Gastroesophageal sphincter (tissue), 4 donors: ENCODE measurements around the gene KRT1. TPM values are rescaled to one million over a fixed set of nuclear protein-coding genes. Genes with fewer than 3 reads are reported as not detected.

Source experiments
- ATAC-seq: fragments of 150-250 bp; one replicate; pipeline ENCODE4 v1.9.1; 2016; ENCODE audit warnings: mild to moderate bottlenecking, moderate library complexity
- H3K27ac ChIP-seq, 4 donors: fragments of 200-600 bp; sonication (generic) in 3 of 4; 1 replicate in 3 of 4; 2 replicates in 1 of 4; pipeline ENCODE4 v1.5.1; 2016 to 2019
- H3K27me3 ChIP-seq: fragments of 200-600 bp; sonication (generic); one replicate; pipeline ENCODE4 v1.5.1; 2019
- H3K36me3 ChIP-seq, 2 donors: fragments of 200-600 bp; sonication (generic); one replicate each; pipeline ENCODE4 v1.5.1; 2019; ENCODE audit warnings: control low read depth in 1 of 2
- H3K4me1 ChIP-seq, 3 donors: fragments of 200-600 bp; sonication (generic); 1 replicate in 2 of 3; 2 replicates in 1 of 3; pipeline ENCODE4 v1.5.1; 2016 to 2019; ENCODE audit warnings: control low read depth in 2 of 3
- H3K4me3 ChIP-seq, 2 donors: fragments of 200-600 bp; sonication (generic); one replicate each; pipeline ENCODE4 v1.5.1; 2019; ENCODE audit warnings: mild to moderate bottlenecking in 1 of 2, moderate library complexity in 1 of 2
- H3K9me3 ChIP-seq, 3 donors: fragments of 200-600 bp; sonication (generic); one replicate each; pipeline ENCODE4 v1.5.1; 2017 to 2019; ENCODE audit warnings: control low read depth in 2 of 3
- CTCF ChIP-seq, 4 experiments: fragments of 200-600 bp in 2 of 4; fragments of 450-650 bp in 2 of 4; sonication (generic) in 1 of 4; IDR thresholded peaks; one replicate each; pipeline ENCODE4 v1.5.1; 2017 to 2019; ENCODE audit warnings: antibody characterized with exemption in 4 of 4, mild to moderate bottlenecking in 2 of 4, moderate library complexity in 2 of 4
- EP300 ChIP-seq: sonication (generic); formaldehyde crosslinking; IDR thresholded peaks from one replicate; pipeline ENCODE4 v1.6.1; 2017; ENCODE audit warnings: antibody characterized with exemption, mild to moderate bottlenecking
- POLR2A ChIP-seq, 2 donors: fragments of 450-650 bp; IDR thresholded peaks; one replicate each; pipeline ENCODE4 v1.6.1; 2017; ENCODE audit warnings: antibody characterized with exemption in 2 of 2, mild to moderate bottlenecking in 2 of 2, moderate library complexity in 1 of 2
- POLR2AphosphoS5 ChIP-seq: sonication (generic); formaldehyde crosslinking; IDR thresholded peaks from one replicate; pipeline ENCODE4 v1.6.1; 2017; ENCODE audit warnings: antibody characterized with exemption
- WGBS, 2 donors: methylation state at CpG; one replicate each; pipeline ENCODE4 v1.1.5; 2018; ENCODE audit warnings: low coverage in 1 of 2; 5-methylcytosine and 5-hydroxymethylcytosine counted together
- total RNA-seq, 4 donors: library from RNA; depleted of rRNA; stranded (reverse); fragments of >200 nt; gene quantifications; one replicate each; pipeline ENCODE4 v1.1.0, GENCODE V29; 2016

KRT1 gene
- total RNA-seq, 4 donors from 2014 or later, result not detected

- Histone ChIP-seq H3K4me1 (peaks cover 0 to 3% (median 0%) of the 10 kb centered on the region in 3 donors), H3K36me3 (no peaks in the 10 kb centered on the region), H3K27ac (no peak overlapping the region), H3K9me3 (no peaks in the 10 kb centered on the region), H3K4me3 (no peak overlapping the region), H3K27me3 (peaks cover 52% of the 10 kb centered on the region)
- TF ChIP-seq POLR2AphosphoS5 (no peak), POLR2A (IDR thresholded peaks at IDR 0.05) (no peak), EP300 (no peak), CTCF (IDR thresholded peaks at IDR 0.05) (no peak)
- no peak for ATAC-seq
- WGBS, 2 donors, result 45 to 80% methylated on average over 1 to 3 of the region's 3 CpGs
Observed at GRCh38 chr12:52696588-52696987, 16.4 kb upstream of the KRT1 start.

DNA sequence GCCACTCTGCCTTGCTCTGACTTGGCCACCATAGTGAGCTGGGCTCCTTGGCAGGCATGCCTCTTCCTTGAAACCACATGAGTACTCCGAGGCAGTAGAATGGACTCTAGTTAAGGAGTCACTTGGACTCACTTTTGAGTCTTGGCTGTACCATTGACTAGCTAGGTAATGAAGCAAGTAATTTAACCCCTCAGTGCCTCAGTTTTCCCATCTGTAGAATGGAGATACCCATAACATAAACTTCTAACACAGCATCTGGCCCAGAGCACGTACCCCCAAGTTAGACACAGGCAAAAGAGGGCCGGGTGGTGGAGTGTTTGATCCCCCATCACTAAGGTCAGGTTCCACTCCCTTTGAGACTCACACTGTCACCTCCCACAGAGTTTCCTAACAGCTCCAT is 14.8 kb upstream of the KRT1 start:
- ATAC-seq, result no peak
- 78 to 89% methylated on average over 2 to 3 of the region's 3 CpGs for WGBS, 2 donors
- Histone ChIP-seq H3K27ac (no peak overlapping the region), H3K27me3 (peaks cover 51% of the 10 kb centered on the region), H3K4me1 (peaks cover 0 to 19% (median 9%) of the 10 kb centered on the region in 3 donors), H3K9me3 (no peaks in the 10 kb centered on the region), H3K4me3 (no peak overlapping the region), H3K36me3 (no peaks in the 10 kb centered on the region)
- TF ChIP-seq EP300, result no peak

DNA sequence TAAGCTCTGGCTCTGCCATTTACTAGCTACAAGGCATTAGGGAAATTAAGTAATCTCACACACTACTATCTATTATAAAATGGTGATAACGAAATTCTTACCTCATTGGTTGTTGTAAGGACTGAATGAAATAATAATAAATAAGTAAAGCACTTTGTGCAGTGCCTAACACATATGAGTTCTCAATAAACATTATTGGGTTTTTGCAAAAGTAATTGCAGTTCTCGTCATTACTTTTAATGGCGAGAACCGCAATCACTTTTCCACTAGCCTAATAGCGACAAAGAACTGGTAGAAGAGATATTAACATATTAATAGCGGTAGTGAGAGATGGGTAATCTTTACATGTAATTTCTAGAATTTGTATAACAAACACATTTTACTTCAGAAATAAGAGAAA is 13.9 kb upstream of the KRT1 start:
- Histone ChIP-seq H3K4me1 (peaks cover 0 to 19% (median 9%) of the 10 kb centered on the region in 3 donors), H3K36me3 (no peaks in the 10 kb centered on the region), H3K27ac (no peak overlapping the region), H3K4me3 (no peak overlapping the region), H3K9me3 (no peaks in the 10 kb centered on the region), H3K27me3 (peaks cover 57% of the 10 kb centered on the region)
- ATAC-seq, result no peak
- TF ChIP-seq POLR2AphosphoS5 (no peak), EP300 (no peak), CTCF (IDR thresholded peaks at IDR 0.05) (no peak), POLR2A (IDR thresholded peaks at IDR 0.05) (no peak)
- WGBS, 2 donors, result 88 to 94% methylated on average over 6 of the region's 6 CpGs

DNA sequence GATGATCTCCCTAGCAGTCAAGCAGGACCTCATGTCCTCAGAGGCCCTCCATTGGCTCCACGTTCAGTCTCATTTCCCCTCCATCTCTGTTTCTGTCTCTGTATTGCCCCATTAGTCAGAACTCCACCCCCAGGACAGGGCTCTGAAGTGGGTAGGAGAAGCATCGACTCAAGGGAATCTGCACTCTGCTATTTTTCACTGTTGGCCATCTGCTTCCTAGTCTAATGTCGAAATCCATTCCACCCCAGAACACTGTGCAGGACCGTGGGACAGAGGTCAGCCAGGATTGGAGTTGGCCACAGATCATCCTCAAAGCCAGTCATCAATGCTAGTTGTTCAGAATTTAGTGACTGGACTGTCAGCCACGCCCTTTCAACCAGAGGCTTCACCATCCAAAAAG is 13.1 kb upstream of the KRT1 start:
- TF ChIP-seq POLR2AphosphoS5 (no peak), CTCF (IDR thresholded peaks at IDR 0.05) (no peak), POLR2A (IDR thresholded peaks at IDR 0.05) (no peak), EP300 (no peak)
- Histone ChIP-seq H3K4me3 (no peak overlapping the region), H3K9me3 (no peaks in the 10 kb centered on the region), H3K36me3 (no peaks in the 10 kb centered on the region), H3K4me1 (peaks cover 0 to 19% (median 9%) of the 10 kb centered on the region in 3 donors), H3K27me3 (peaks cover 59% of the 10 kb centered on the region), H3K27ac (no peak overlapping the region)
- no peak for ATAC-seq
- 58 to 60% methylated on average over 1 to 5 of the region's 5 CpGs for WGBS, 2 donors

GRCh38 chr12:52692254-52692653 is 12.0 kb upstream of the KRT1 start:
- peaks cover 0 to 19% (median 9%) of the 10 kb centered on the region in 3 donors for H3K4me1 ChIP-seq
- H3K27ac ChIP-seq, result no peak overlapping the region
- H3K36me3 ChIP-seq, result no peaks in the 10 kb centered on the region
- no peak for TF ChIP-seq POLR2A (IDR thresholded peaks at IDR 0.05)
- TF ChIP-seq CTCF (IDR thresholded peaks at IDR 0.05), result no peak
- TF ChIP-seq EP300, result no peak
- TF ChIP-seq POLR2AphosphoS5, result no peak
- H3K27me3 ChIP-seq, result peaks cover 62% of the 10 kb centered on the region
- WGBS, 2 donors, result 78 to 87% methylated on average over 3 to 4 of the region's 8 CpGs
- H3K9me3 ChIP-seq, result no peaks in the 10 kb centered on the region
- H3K4me3 ChIP-seq, result no peak overlapping the region
- ATAC-seq, result no peak
